ENCODE measurements around the gene CADPS. TPM values are rescaled to one million over a fixed set of nuclear protein-coding genes. Genes with fewer than 3 reads are reported as not detected.

The CADPS gene
- polyA plus RNA-seq, 1 of the 3 experiments (the other 2 are of a cell fraction) = 5.8 TPM

DNA sequence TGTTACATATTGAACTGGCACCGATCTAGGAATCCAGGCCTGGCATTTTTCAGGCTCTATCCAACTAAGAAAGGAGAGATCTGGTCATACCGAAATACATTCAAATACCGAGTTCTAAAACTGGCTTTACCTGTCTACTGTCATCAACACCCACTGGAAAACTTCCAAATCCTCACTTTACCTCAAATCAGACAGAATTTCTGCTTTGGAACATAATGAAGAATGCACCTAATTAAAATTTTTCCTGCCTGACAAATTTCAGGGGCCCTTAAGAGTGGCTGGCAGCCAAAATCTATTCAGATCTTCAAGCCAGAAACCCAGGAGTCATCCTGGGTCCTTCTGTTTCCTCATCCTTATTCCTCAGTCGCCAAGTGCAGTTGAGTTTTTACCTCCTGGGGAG, 303.3 kb downstream of the CADPS start (continued):
- TF ChIP-seq REST (IDR thresholded peaks at IDR 0.05; ENCODE audit: low read depth, low read length) (no peak), USF2 (IDR thresholded peaks at IDR 0.05; ENCODE audit: borderline replicate concordance, low read depth, low read length) (no peak)
- TF ChIP-seq, protein P1, sequence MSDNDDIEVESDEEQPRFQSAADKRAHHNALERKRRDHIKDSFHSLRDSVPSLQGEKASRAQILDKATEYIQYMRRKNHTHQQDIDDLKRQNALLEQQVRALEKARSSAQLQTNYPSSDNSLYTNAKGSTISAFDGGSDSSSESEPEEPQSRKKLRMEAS (IDR thresholded peaks at IDR 0.05; ENCODE audit: low read depth) = no peak

- Histone ChIP-seq H3K27me3 (ENCODE audit: insufficient read depth) (no peaks in the 10 kb centered on the region), H2AFZ (ENCODE audit: low read depth) (no peak overlapping the region), H3F3A (replicated peaks; ENCODE audit: insufficient read depth) (peaks cover 4% of the 10 kb centered on the region), H3K9me3 (no peaks in the 10 kb centered on the region), H3K4me2 (no peak overlapping the region), H3K79me2 (ENCODE audit: insufficient read depth) (no peaks in the 10 kb centered on the region), H3K9me2 (no peaks in the 10 kb centered on the region), H3K36me3 (replicated peaks in 1 of 2; ENCODE audit: control insufficient read depth in 1 of 2, insufficient read depth in 2 of 2, low read length in 1 of 2) (no peaks in the 10 kb centered on the region), H3K4me3 (ENCODE audit: low read depth in 2 of 2, low read length in 1 of 2) (no peak overlapping the region), H3K4me1 (ENCODE audit: control insufficient read depth in 1 of 2, insufficient read depth in 2 of 2, low read depth in 1 of 2, low read length in 1 of 2) (peaks cover 5% of the 10 kb centered on the region in 2 experiments; a peak in 3 of 4 replicates), H3K27ac (ENCODE audit: low read depth in 2 of 2, low read length in 1 of 2) (no peak overlapping the region), H4K20me1 (ENCODE audit: insufficient read depth) (no peaks in the 10 kb centered on the region), H3K9ac (no peak overlapping the region)
- ChIA-PET POLR2A (no interaction called here), CTCF (interaction anchor here (0.8 to 1.0 kb wide), 2 partner anchors 239 to 370 kb away, joined by 3 read pairs; no protein-coding TSS in a partner anchor)
- no peak for TF ChIP-seq TAF1 (IDR thresholded peaks at IDR 0.05; ENCODE audit: borderline replicate concordance, low read depth, low read length)
- TF ChIP-seq RFX5 (IDR thresholded peaks at IDR 0.05; ENCODE audit: low read length) = no peak
- no peak for TF ChIP-seq USF1 (IDR thresholded peaks at IDR 0.05; ENCODE audit: borderline replicate concordance, low read depth)
- TF ChIP-seq, protein P2, sequence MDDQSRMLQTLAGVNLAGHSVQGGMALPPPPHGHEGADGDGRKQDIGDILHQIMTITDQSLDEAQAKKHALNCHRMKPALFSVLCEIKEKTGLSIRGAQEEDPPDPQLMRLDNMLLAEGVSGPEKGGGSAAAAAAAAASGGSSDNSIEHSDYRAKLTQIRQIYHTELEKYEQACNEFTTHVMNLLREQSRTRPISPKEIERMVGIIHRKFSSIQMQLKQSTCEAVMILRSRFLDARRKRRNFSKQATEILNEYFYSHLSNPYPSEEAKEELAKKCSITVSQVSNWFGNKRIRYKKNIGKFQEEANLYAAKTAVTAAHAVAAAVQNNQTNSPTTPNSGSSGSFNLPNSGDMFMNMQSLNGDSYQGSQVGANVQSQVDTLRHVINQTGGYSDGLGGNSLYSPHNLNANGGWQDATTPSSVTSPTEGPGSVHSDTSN (IDR thresholded peaks at IDR 0.05) = no peak
- no peak for TF ChIP-seq GABPA (IDR thresholded peaks at IDR 0.05; ENCODE audit: low read depth)
- no peak for TF ChIP-seq REST (IDR thresholded peaks at IDR 0.05; ENCODE audit: low read depth, low read length)
- TF ChIP-seq RAD21 (IDR thresholded peaks at IDR 0.05; ENCODE audit: low read length) = no peak
- no peak for TF ChIP-seq EP300 (IDR thresholded peaks at IDR 0.05; ENCODE audit: borderline replicate concordance in 1 of 2, low read depth in 1 of 2, low read length in 1 of 2)
- TF ChIP-seq, protein P1 (IDR thresholded peaks at IDR 0.05; ENCODE audit: low read depth) = no peak
- WGBS (ENCODE audit: low lambda C conversion rate) = 79% methylated on average over 6 of the region's 6 CpGs
- DNase-seq = no peak
Measured at GRCh38 chr3:62570888-62571287, 304.3 kb downstream of the CADPS start.

Measured in SK-N-SH (cell line).